GM04504 (cell line): Measurements from ENCODE around the gene ADAP1.

Source experiments
- DNase-seq: peaks from one replicate; pipeline ENCODE4 v3.0.0-alpha.2; 2012; ENCODE audit warnings: low read depth

ADAP1 gene

GRCh38 chr7:860149-860548 lies 94.3 kb downstream of the ADAP1 start:
- DNase-seq = no peak

- DNase-seq = no peak
Measured at GRCh38 chr7:859359-860030, 95.0 kb downstream of the ADAP1 start.

- DNase-seq = no peak
Measured at GRCh38 chr7:857661-858060, 96.8 kb downstream of the ADAP1 start.

GRCh38 chr7:856444-857095 lies 97.9 kb downstream of the ADAP1 start:
- no peak for DNase-seq

GRCh38 chr7:855686-856369 lies 98.7 kb downstream of the ADAP1 start:
- no peak for DNase-seq

- no peak for DNase-seq
Measured at GRCh38 chr7:854118-854775, 100.2 kb downstream of the ADAP1 start.

GRCh38 chr7:853366-854117 lies 100.9 kb downstream of the ADAP1 start:
- no peak for DNase-seq

GRCh38 chr7:851204-851603 lies 103.3 kb downstream of the ADAP1 start:
- DNase-seq = no peak

GRCh38 chr7:849781-850180 lies 104.7 kb downstream of the ADAP1 start:
- no peak for DNase-seq

- no peak for DNase-seq
Measured at GRCh38 chr7:849145-849544, 105.3 kb downstream of the ADAP1 start.
